ENCODE data around the gene CLASRP.

CLASRP gene

DNA sequence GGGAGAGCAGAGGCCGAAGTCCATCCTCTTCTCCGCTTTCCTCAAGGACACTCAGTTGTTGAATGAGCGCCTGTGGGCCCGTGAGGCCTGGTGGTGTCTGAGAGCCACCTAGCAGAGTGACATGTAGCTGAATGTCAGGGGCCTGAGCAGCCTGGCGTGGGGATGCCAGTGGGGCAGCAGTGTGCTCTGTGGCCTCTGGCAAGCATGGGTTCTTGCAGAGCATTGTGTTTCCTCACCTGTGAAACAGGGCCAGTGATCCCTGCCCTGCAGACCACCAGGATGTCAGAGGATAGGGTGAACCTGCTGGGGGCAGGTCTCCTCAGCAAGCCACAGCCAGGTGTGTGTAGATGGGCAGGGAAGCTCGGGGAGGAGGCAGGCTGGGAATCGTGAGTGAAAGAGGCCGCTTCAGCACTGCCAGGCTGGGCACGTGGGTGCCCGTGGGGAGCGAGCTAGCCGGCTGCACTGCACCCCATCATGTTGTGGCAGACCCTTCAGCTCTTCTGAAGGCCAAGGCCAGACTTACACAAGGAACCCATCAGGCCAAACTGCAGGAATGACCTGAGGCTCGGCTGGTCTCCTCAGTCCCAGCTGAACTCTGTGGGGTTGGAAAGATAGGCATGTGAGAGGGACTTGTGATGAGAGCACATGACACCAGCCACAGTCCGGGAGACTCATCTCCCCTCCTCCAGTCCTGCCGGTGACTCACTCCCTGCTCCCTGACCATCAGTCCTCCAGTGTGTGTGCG is 59.1 kb downstream of the CLASRP start:
- DNase-seq (ENCODE audit: low spot score): no peak
- TF ChIP-seq, protein P1, sequence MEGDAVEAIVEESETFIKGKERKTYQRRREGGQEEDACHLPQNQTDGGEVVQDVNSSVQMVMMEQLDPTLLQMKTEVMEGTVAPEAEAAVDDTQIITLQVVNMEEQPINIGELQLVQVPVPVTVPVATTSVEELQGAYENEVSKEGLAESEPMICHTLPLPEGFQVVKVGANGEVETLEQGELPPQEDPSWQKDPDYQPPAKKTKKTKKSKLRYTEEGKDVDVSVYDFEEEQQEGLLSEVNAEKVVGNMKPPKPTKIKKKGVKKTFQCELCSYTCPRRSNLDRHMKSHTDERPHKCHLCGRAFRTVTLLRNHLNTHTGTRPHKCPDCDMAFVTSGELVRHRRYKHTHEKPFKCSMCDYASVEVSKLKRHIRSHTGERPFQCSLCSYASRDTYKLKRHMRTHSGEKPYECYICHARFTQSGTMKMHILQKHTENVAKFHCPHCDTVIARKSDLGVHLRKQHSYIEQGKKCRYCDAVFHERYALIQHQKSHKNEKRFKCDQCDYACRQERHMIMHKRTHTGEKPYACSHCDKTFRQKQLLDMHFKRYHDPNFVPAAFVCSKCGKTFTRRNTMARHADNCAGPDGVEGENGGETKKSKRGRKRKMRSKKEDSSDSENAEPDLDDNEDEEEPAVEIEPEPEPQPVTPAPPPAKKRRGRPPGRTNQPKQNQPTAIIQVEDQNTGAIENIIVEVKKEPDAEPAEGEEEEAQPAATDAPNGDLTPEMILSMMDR (IDR thresholded peaks at IDR 0.05; ENCODE audit: extremely low read depth, missing control alignments): no peak

DNA sequence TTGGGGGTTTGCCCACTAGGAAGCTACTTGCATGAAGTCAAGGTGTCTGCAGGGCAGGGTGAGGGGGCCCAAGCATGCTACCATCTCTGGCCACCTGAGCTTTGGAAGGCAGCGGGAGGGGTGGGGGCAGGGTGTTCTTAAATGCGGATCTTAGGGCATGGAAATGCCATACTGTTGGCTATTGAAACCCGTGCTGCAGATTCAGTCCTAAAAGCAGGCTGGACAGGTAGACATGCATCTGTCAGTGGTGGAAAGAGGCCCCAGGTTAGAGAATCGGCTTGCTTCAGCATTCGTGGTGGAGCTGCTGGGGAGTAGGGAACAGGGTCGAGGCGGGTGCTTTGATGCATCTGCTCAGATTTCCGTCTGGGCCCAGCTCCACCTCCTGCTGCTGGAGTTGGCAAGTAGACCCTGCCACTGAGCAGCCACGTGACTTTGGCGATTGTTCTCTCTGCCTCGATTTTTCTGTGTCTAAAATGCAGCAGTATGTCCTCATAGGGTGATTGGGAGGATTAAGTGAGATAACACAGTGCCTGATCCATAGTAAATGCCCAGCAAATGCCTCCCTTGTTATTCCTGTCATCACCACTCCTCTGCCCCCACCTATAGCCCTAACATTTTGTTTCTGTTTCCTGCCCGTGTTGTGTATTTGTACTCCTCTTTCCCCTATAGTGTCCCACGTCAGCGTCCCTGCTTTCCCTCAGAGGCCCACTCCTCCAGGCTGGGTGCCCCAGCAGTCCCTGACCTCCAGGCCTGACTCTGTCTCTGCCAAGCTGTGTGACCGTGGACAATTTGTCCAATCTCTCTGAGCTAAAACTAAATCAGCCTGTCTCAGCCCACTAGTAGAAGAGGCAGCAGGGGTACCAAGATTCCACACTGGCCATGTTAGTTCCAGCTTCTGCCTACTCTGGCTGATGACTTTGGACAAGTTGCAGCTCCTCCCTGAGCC is 59.9 kb downstream of the CLASRP start:
- no peak for DNase-seq (ENCODE audit: low spot score)
- TF ChIP-seq, protein P1 (IDR thresholded peaks at IDR 0.05; ENCODE audit: extremely low read depth, missing control alignments): no peak

DNA sequence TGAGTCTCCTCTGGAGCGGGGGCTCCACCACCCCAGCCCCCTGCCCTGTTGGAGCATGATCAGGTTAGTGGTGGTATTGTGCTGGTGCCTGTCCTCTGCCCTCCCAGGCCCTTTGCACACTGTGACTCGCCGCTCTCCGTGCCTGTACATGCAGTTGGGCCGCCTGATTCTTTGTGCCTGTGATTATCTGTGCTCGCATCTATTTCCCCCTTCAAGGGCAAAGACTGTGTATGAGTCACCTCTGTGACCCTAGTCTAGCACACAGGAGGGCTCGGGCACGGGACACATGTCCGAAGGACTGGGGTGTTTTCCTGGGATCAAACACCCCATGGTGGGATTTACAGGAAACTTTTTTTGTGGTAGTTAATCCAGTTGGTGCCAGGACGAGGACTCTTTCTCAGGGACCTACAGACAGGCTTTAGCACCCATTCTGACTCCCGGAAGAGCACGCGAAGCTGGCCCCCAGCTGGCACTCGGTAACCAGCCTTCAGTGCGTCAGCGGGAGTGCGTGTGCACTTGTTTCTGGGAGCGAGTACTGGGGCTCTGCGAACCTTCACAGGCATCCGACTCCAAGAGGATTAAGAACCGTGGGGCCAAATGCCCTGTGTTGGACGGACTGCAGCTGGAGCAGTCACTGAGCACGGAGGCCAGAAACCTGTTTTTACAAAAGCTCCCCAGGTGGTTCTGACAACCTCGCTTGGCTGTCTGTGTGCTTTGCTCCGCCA is 60.8 kb downstream of the CLASRP start:
- TF ChIP-seq, protein P1 (IDR thresholded peaks at IDR 0.05; ENCODE audit: extremely low read depth, missing control alignments): no peak
- DNase-seq (ENCODE audit: low spot score): no peak

DNA sequence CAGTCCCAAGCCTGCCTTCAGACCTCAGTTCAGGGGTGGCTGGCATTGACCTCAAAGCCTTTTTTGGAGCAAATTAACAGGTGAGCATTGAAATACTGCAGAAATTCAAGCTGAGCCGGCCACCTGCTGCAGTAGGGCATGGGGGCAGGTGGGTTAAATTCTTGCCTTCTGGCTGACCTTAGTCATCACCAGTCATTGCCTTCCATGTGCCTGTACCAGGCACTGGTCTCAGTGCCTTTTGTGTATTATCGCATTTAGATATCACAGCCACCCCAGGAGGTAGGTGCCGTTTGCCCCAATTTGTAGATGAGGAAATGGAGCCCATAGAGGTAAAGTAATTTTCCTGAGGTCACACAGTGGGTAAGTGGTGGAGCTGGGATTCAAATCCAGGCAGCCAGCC is 61.4 kb downstream of the CLASRP start:
- TF ChIP-seq, protein P1 (IDR thresholded peaks at IDR 0.05; ENCODE audit: extremely low read depth, missing control alignments): no peak
- DNase-seq (ENCODE audit: low spot score): no peak

DNA sequence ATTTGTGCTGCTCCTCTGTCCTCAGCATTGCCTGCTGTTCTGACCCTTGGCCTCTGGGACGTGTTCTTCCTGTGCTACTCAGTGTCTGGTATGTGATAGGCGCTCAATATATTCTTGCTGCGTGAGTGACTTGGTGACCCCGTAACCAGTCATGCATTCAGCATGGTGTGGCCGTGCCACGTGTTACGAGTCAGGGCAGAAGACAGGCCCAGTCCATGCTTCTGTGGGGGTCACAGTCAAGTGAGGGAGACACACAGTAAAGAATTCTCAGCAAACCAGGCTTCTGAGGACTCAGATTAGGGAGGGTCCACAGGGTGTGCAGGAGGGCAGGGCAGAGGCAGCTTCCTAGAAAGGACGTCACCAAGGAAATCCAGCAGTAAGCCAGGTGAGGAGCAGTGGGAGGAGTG is 62.0 kb downstream of the CLASRP start:
- no peak for DNase-seq (ENCODE audit: low spot score)
- TF ChIP-seq, protein P1 (IDR thresholded peaks at IDR 0.05; ENCODE audit: extremely low read depth, missing control alignments): no peak

DNA sequence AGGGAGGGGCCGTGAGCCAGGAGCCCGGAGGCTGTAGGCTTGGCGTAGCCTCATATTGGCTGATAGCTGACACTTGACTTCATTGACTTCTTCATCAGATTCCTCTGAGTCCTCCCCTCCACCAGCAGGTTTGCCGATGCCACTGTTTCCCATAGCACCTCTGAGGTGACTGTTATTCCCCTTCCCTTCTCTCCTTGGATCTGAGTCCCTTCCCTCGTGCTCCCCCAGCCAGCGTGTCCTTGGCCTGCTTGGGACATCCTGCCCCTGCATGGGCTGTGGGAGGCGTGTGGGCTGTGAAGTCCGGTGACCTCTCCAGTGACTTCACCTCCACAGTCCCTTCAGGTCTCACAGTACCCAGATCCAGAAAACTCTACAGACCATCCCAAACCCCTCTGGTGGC is 63.0 kb downstream of the CLASRP start:
- DNase-seq (ENCODE audit: low spot score): no peak
- TF ChIP-seq, protein P1 (IDR thresholded peaks at IDR 0.05; ENCODE audit: extremely low read depth, missing control alignments): no peak
